Coronary artery (tissue), 2 donors: ENCODE results near the gene PSEN1.
A peak's percentile ranks its signal among the peaks of the same experiment; 100 is the strongest.

ENCODE experiments used
- DNase-seq: peaks from one replicate; pipeline ENCODE4 v3.0.0-alpha.2; 2017; ENCODE audit warnings: low spot score
- H3K27ac ChIP-seq, 2 donors: fragments of 200-600 bp; sonication (generic); one replicate each; pipeline ENCODE4 v1.5.1; 2016 to 2019
- H3K4me3 ChIP-seq: fragments of 200-600 bp; sonication (generic); 2 replicates; pipeline ENCODE4 v1.5.1; 2016; ENCODE audit warnings: mild to moderate bottlenecking, moderate library complexity
- TF ChIP-seq, protein P1 (sequence below): fragments of 200-600 bp; sonication (generic); IDR thresholded peaks from one replicate; pipeline ENCODE4 v1.5.1; 2019; ENCODE audit warnings: antibody characterized with exemption

PSEN1 gene

GRCh38 chr14:73216030-73216429 is 79.7 kb downstream of the PSEN1 start:
- no peak overlapping the region for H3K4me3 ChIP-seq
- no peak overlapping the region for H3K27ac ChIP-seq
- TF ChIP-seq, protein P1, sequence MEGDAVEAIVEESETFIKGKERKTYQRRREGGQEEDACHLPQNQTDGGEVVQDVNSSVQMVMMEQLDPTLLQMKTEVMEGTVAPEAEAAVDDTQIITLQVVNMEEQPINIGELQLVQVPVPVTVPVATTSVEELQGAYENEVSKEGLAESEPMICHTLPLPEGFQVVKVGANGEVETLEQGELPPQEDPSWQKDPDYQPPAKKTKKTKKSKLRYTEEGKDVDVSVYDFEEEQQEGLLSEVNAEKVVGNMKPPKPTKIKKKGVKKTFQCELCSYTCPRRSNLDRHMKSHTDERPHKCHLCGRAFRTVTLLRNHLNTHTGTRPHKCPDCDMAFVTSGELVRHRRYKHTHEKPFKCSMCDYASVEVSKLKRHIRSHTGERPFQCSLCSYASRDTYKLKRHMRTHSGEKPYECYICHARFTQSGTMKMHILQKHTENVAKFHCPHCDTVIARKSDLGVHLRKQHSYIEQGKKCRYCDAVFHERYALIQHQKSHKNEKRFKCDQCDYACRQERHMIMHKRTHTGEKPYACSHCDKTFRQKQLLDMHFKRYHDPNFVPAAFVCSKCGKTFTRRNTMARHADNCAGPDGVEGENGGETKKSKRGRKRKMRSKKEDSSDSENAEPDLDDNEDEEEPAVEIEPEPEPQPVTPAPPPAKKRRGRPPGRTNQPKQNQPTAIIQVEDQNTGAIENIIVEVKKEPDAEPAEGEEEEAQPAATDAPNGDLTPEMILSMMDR, result no peak
- DNase-seq, result no peak

- DNase-seq, result no peak
- TF ChIP-seq, protein P1, result no peak
- H3K27ac ChIP-seq, result no peak overlapping the region
- H3K4me3 ChIP-seq, result no peak overlapping the region
These were observed 81.1 kb downstream of the PSEN1 start for GRCh38 chr14:73217411-73217810.

DNA sequence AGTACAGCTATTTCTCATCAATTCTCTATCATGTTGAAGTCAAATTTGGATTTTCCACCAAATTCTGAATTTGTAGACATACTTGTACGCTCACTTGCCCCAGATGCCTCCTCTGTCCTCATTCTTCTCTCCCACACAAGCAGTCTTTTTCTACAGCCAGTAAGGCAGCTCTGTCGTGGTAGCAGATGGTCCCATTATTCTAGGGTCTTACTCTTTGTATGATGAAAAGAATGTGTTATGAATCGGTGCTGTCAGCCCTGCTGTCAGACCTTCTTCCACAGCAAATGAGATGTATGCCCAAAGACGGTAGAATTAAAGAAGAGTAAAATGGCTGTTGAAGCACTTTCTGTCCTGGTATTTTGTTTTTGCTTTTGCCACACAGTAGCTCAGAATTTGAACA is 83.8 kb downstream of the PSEN1 start:
- Histone ChIP-seq H3K4me3 (no peak overlapping the region), H3K27ac (no peak overlapping the region)
- no peak for DNase-seq
- TF ChIP-seq, protein P1, result no peak

DNA sequence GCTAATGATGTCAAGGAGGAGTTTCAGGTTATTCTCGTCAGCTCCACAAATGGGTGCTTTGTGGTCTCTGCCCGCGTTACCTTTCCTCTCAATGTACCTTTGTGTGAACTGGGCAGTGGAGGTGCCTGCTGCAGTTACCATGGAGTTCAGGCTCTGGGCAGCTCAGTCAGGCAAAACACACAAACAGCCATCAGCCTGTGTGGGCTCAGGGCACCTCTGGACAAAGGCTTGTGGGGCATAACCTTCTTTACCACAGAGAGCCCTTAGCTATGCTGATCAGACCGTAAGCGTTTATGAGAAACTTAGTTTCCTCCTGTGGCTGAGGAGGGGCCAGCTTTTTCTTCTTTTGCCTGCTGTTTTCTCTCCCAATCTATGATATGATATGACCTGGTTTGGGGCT is 84.3 kb downstream of the PSEN1 start:
- TF ChIP-seq, protein P1, result no peak
- no peak for DNase-seq
- H3K4me3 ChIP-seq, result no peak overlapping the region
- H3K27ac ChIP-seq, result no peak overlapping the region

DNA sequence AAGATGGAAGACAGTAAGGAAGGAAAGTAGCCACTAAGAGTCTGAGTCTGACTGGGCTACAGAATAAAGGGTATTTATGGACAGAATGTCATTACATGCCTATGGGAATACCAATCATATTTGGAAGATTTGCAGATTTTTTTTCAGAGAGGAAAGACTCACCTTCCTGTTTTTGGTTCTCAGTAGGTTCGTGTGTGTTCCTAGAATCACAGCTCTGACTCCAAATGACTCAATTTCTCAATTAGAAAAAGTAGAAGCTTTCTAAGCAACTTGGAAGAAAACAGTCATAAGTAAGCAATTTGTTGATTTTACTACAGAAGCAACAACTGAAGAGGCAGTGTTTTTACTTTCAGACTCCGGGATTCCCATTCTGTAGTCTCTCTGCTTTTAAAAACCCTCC is 85.6 kb downstream of the PSEN1 start:
- Histone ChIP-seq H3K4me3 (no peak overlapping the region), H3K27ac (no peak overlapping the region)
- DNase-seq, result no peak
- TF ChIP-seq, protein P1, result no peak

GRCh38 chr14:73223049-73223448 is 86.7 kb downstream of the PSEN1 start:
- DNase-seq, result no peak
- Histone ChIP-seq H3K27ac (peak overlapping the region in 1 of 2 donors; percentile 27), H3K4me3 (no peak overlapping the region)

GRCh38 chr14:73225496-73225895 is 89.2 kb downstream of the PSEN1 start:
- DNase-seq, result no peak
- H3K4me3 ChIP-seq, result no peak overlapping the region
- TF ChIP-seq, protein P1, result no peak
- H3K27ac ChIP-seq, result no peak overlapping the region

More at GRCh38 chr14:73223049-73223448, 86.7 kb downstream of the PSEN1 start:
- TF ChIP-seq, protein P1, result no peak
